EH (cell line): Measurements from ENCODE around the gene ARHGEF9.
"Not testable (repeated sequence)": the region's sequence is repeated elsewhere in the genome, so short reads cannot be mapped to it uniquely, and the experiment has no call there.

Source experiments
- DNase-seq: peaks from one replicate; pipeline ENCODE4 v3.0.0-alpha.2; 2015; ENCODE audit warnings: low read depth

The ARHGEF9 gene

DNA sequence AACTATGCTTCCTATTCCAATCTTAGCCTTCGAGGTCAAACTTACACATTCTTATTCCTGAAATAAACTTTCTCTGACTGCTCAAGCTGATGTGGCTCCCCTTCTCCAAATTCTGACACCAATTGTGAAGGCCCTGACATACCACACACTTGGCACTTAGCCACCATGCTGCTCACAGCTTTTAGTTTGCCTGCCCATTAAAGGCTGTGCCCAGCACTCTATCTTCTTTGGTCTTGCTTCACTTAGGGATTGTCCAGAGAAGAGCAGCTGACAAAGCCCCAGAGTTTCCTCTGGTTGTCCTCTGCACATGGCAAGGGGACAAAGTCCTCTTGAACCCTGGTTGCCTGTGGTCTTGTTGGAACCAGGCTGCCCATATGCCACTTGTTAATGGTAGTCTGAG, 126.1 kb downstream of the ARHGEF9 start:
- DNase-seq, result peak; percentile 73

DNA sequence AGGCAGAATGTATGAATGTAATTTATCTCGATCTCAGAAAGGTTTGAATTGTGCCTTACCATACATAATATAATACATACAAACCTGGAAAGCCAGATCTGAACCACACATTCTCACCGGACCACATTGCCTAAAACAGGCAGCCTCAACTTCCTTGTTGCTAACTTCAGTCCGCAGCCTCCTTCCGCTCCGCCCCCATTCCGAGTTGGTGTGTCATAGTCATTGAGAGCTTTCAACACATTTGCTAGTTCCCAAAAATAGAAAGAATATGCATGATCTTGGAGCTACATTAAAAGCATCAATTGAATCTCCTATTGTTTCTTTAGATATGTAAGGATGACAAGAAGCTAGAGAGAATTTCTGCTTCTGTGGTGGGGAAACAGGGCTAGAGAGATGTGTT, 127.2 kb downstream of the ARHGEF9 start:
- peak; percentile 91 for DNase-seq

DNA sequence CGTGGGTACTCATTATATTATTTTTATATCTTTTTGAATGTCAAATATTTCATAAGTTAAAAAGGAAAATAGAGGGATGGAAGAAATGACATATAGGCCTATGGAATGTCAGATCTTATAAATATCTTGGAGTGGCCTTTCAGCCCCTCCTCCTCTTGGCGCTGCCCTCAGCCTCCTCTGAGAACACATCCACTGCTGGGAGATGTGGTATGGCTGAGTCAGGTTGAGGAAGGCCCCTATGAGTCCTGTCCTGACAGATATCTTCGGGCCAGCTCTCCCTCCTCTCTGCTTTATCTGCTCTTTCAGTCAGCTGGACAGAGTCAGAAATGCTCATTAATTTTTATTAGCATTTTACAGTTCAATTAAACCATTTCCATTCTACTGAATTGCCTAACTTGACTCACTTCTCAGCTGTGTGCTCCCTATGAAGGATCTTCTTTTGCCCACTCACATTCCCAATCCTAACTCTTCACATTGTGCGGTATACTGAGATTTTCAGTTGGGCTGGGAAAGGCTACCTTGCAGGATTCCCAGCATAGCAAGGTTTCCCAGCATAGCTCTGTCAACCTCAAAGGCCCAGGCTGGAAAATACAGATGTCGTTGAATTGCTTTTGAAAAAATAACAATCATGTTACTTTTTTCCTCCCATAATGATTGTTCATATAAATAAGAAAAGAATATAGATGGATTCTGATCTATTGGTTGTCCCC, 128.0 kb downstream of the ARHGEF9 start:
- peak; percentile 92 for DNase-seq

DNA sequence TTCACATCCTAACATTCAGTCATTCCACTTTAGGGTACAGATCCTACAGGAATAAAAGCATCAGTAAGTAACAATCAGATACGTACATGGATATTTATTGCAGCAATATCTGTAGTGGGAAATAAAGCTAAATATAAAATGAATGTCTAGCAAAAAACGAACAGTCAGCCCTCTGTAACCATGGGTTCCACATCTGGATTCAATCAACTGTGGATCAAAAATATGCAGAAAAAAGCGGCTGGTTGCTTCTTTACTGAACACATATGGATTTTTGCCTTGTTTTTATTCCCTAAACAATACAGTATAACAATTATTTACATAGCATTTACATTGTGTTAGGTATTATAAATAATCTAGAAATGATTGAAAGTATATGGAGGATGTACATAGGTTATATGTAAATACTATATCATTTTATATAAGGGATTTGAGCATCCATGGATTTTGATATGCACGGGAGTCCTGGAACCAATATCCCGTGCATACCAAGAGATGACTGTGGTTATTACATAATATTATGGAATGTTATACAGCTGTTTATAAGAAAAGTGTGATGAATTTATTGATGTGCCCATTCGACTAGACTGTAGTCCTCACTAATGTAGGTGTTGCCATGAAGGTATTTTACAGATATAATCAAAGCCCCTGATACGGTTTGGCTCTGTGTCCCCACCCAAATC, 132.8 kb downstream of the ARHGEF9 start:
- DNase-seq, result peak; percentile 58

DNA sequence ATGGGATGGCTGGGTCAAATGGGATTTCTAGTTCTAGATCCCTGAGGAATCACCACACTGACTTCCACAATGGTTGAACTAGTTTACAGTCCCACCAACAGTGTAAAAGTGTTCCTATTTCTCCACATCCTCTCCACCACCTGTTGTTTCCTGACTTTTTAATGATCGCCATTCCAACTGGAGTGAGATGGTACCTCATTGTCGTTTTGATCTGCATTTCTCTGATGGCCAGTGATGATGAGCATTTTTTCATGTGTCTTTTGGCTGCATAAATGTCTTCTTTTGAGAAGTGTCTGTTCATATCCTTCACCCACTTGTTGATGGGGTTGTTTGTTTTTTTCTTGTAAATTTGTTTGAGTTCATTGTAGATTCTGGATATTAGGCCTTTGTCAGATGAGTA, 139.3 kb downstream of the ARHGEF9 start:
- DNase-seq, result not testable (repeated sequence)

DNA sequence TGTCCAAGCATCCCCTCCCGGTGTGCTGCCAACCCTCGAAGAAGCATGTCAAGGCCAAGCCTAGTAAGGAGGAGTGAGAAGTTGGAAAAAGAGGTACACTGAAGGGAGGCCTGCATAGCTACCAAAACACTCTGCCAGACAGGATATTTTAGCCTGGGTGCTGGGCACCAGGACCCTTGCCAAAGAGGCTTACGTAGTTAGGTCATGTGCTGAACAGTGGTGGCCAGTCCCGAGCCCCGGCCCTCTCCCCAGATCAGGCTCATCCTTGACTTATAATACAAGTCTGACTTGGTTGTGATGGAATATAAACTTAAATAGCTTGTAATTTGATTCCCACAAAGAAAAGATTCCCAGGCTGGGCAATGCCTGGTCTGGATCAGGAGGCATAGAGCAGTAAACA, 149.3 kb downstream of the ARHGEF9 start:
- no peak for DNase-seq

DNA sequence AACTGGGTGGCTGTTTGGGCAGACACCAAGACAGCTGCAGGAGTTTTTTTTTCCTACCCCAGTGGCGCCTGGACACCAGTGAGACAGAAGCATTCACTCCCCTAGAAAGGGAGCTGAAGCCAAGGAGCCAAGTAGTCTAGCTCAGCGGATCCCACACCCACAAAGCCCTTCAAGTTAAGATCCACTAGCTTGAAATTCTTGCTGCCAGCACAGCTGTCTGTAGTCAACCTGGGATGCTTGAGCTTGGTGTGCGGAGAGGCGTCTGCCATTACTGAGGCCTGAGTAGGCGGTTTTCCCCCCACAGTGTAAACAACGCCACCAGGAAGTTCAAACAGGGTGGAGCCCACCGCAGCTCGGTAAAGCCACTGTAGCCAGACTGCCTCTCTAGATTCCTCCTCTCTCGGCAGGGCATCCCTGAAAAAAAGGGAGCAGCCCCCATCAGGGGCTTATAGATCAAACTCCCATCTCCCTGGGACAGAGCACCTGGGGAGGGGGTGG, 171.4 kb downstream of the ARHGEF9 start:
- no peak for DNase-seq

DNA sequence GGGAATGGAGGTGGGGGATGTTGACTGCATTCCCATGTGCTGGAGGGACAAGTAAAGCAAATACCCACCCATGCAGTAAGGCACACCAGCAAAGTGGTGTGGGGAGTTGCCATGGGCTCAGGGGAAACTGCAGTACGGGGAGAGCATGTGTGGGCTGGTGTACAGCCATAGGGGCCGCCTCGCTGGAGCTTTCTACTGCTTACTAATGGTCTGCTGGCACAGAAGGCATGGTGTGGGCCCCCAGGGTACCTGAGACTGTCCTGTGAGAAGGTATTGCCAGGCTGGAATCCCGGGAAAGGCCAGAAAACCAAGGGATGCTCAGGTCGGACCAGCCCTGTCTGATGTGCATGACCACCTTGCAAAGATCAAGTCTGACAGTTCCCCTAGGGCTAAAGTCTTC, 199.1 kb downstream of the ARHGEF9 start:
- no peak for DNase-seq
